Glutamatergic neuron (in vitro differentiated cells): ENCODE measurements around the gene GSTA5. TPM values are rescaled to one million over a fixed set of nuclear protein-coding genes. Genes with fewer than 3 reads are reported as not detected.

ENCODE experiments used
- DNase-seq: peaks from one replicate; pipeline ENCODE4 v3.0.0; 2022
- H3K27ac Mint-ChIP-seq: one replicate; pipeline ENCODE4 v1.8.0; 2020; ENCODE audit warnings: mild to moderate bottlenecking, mixed read lengths, inconsistent platforms; ENCODE audit not compliant: unreplicated experiment
- H3K27me3 Mint-ChIP-seq: one replicate; pipeline ENCODE4 v1.8.0; 2020; ENCODE audit warnings: mild to moderate bottlenecking, moderate library complexity, mixed read lengths, inconsistent platforms; ENCODE audit not compliant: unreplicated experiment
- H3K36me3 Mint-ChIP-seq: one replicate; pipeline ENCODE4 v1.8.0; 2020; ENCODE audit warnings: mild to moderate bottlenecking, mixed read lengths, inconsistent platforms; ENCODE audit not compliant: unreplicated experiment
- H3K4me1 Mint-ChIP-seq: one replicate; pipeline ENCODE4 v1.8.0; 2020; ENCODE audit warnings: mild to moderate bottlenecking, low read depth, mixed read lengths, inconsistent platforms; ENCODE audit not compliant: unreplicated experiment
- H3K4me3 Mint-ChIP-seq: one replicate; pipeline ENCODE4 v1.8.0; 2020; ENCODE audit warnings: mild to moderate bottlenecking, mixed read lengths, inconsistent platforms; ENCODE audit not compliant: unreplicated experiment
- H3K9me3 Mint-ChIP-seq: one replicate; pipeline ENCODE4 v1.8.0; 2020; ENCODE audit warnings: mild to moderate bottlenecking, moderate library complexity, mixed read lengths, inconsistent platforms; ENCODE audit not compliant: unreplicated experiment
- long read RNA-seq: library from polyadenylated mRNA; unstranded; transcript quantifications from one replicate; pipeline ENCODE4 v2.0.0, GENCODE V29; 2020; ENCODE audit not compliant: unreplicated experiment
- total RNA-seq: library from RNA; stranded (reverse); fragmentation: NEBNext Ultra II Directional; extraction: Animal tissue kit (Norgen Biotek cat#: 25700); gene quantifications from one replicate; pipeline ENCODE4 v1.2.1, GENCODE V29; 2021; ENCODE audit not compliant: unreplicated experiment
- TF ChIP-seq, protein P1 (sequence below): fragments of 200-600 bp; sonication (generic); IDR thresholded peaks from one replicate; pipeline ENCODE4 v1.5.0; 2021; ENCODE audit not compliant: partially characterized antibody, unreplicated experiment

The GSTA5 gene
- total RNA-seq: not detected
- long read RNA-seq: 0 reads

DNA sequence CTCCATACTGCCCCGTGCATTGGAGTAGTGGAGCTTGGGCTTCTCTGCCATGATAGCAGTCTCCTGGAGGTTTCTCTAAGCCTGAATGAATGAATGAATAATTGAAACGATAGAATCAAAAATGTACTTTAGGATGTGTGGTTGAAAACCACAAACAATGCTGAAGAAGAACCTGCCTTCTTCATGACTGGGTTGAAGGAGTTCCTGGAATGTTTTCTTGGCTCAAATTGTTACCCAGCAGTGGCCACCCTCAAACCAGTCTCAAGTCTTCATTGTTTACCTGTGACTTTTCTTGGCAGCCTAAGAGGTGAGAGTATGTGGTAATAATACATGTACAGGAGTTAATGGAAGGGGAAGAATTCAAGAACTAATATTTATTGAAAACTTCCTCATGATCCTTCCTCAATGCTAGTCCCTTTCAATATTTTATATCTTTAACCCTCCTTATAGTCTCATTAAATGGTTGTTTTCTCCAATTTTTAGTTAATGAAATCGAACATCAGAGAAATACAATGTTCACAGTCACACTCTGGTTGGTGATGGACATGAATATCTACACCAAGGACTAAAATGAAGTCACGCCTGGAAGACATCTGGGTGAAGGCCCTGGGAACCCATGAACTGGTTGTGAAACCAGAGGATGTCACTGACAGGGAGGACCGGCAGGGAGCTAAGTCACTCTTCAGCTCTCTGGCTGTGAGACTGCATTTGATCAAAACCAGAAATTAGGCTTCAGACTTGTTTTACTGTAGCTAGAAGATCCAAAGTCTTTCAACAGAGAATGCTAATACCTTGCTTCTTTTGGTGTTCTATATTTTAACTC is at the start of gene GSTA5:
GSTA5 (minus strand) TSS at position 51 of the 823 bp plus-strand sequence.
- Mint-ChIP-seq H3K27ac (no peak within 1 kb of the TSS), H3K4me1 (no peaks in the 10 kb centered on the region)

DNA sequence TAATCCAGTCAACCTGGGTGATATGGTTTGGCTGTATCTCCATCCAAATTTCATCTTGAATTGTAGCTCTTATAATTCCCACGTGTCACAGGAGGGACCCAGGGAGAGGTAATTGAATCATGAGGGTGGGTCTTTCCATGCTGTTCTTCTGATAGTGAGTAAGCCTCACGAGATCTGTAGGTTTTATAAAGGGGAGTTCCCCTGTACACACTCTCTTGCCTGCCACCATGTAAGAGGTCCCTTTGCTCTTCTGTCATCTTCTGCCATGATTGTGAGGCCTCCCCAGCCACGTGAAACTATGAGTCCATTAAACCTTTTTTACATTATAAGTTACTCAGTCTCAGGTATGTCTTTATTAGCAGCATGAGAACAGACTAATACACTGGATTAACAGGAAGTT is 49.4 kb upstream of the GSTA5 start:
- no peaks in the 10 kb centered on the region for H3K4me1 Mint-ChIP-seq
- H3K36me3 Mint-ChIP-seq: no peaks in the 10 kb centered on the region
- H3K27ac Mint-ChIP-seq: no peak overlapping the region
- TF ChIP-seq, protein P1, sequence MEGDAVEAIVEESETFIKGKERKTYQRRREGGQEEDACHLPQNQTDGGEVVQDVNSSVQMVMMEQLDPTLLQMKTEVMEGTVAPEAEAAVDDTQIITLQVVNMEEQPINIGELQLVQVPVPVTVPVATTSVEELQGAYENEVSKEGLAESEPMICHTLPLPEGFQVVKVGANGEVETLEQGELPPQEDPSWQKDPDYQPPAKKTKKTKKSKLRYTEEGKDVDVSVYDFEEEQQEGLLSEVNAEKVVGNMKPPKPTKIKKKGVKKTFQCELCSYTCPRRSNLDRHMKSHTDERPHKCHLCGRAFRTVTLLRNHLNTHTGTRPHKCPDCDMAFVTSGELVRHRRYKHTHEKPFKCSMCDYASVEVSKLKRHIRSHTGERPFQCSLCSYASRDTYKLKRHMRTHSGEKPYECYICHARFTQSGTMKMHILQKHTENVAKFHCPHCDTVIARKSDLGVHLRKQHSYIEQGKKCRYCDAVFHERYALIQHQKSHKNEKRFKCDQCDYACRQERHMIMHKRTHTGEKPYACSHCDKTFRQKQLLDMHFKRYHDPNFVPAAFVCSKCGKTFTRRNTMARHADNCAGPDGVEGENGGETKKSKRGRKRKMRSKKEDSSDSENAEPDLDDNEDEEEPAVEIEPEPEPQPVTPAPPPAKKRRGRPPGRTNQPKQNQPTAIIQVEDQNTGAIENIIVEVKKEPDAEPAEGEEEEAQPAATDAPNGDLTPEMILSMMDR: no peak
- no peak overlapping the region for H3K4me3 Mint-ChIP-seq
- peaks cover 1% of the 10 kb centered on the region for H3K9me3 Mint-ChIP-seq
- peaks cover 3% of the 10 kb centered on the region for H3K27me3 Mint-ChIP-seq
- no peak for DNase-seq

More for the DNA sequence above, at the start of gene GSTA5:
- H3K36me3 Mint-ChIP-seq: no peaks in the 10 kb centered on the region
- no peaks in the 10 kb centered on the region for H3K9me3 Mint-ChIP-seq
- TF ChIP-seq, protein P1: no peak
- no peak within 1 kb of the TSS for H3K4me3 Mint-ChIP-seq
- H3K27me3 Mint-ChIP-seq: no peaks in the 10 kb centered on the region
- DNase-seq: no peak

DNA sequence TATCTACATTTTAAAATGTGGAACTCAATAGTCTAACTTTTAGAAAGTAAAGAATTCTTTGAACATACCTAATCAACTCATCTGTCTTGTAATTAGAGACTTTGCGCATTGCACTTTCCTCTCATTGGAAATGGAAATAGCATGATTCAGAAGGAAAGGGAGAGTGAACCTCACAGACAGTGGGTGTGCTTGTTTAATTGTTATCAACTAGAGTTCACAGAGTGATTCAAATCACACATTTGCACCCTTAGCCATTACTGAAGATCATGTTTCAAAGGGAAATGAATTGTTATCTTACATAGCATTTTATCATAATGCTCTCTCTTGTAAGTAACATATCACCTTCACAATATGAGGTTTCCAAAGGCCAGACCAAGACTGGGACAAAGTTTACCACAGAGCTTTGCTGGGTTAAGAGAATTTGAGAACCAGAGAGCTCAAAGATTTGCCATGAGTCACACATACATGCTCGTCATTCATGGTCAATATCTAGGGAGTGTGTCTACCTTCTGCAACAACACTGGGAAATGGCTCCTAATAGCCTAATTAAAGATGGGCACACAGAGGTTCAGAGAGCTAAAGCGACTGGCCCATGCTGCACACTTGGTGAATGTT is 47.4 kb upstream of the GSTA5 start:
- Mint-ChIP-seq H3K4me3 (no peak overlapping the region), H3K27me3 (peaks cover 3% of the 10 kb centered on the region), H3K4me1 (no peaks in the 10 kb centered on the region), H3K27ac (no peak overlapping the region), H3K9me3 (peaks cover 1% of the 10 kb centered on the region), H3K36me3 (no peaks in the 10 kb centered on the region)
- DNase-seq: no peak
- TF ChIP-seq, protein P1: no peak

DNA sequence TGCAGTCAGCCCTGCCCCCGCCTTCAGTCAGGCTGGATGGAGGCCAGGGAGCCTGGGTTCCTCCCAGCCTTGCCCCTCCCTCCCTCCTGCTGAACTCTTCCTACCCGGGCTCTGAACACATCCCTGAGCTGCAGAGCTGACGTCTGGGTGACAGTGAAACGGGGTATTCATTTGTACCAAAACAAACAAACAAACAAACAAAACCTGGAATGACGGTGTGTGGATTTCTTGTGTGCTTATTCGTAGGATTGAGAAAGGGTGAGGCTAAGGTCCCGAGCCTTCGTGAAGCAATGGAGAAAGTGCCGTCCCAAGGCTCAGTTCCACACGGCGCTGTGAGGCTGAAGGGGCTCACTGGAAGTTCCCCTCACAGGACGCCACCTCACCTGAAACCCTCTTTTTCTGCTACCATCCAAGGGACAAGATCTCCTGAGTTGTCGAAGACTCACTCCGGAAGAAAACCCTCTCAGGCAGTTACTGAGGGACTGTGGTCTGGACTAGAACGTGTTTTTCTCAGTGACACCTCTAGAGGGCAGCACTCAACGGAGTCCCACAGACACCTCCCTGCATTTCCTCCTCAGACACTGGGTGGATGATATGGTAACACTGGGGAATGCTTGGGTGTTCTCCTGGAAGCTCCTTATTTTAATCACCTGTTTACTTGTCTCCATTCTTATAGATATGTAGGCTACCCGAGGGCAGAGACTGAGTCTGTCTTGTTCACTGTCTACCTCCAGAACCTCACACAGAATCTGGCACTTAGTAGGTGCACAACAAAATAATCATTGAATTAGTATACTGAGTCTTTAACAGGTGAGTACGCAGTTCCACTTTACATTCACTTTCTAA is 41.6 kb upstream of the GSTA5 start:
- TF ChIP-seq, protein P1: peak; percentile 85
- Mint-ChIP-seq H3K36me3 (no peaks in the 10 kb centered on the region), H3K27me3 (no peaks in the 10 kb centered on the region), H3K4me1 (no peaks in the 10 kb centered on the region), H3K9me3 (no peaks in the 10 kb centered on the region), H3K4me3 (no peak overlapping the region), H3K27ac (no peak overlapping the region)
- DNase-seq: peak; percentile 64
